HepG2 (cell line): ENCODE data around the gene TSC22D3. TPM values are rescaled to one million over a fixed set of nuclear protein-coding genes. Genes with fewer than 3 reads are reported as not detected.

ENCODE experiments used
- AFF4 ChIP-seq: sonication (generic); formaldehyde crosslinking; IDR thresholded peaks from 2 replicates; pipeline ENCODE4 v1.4.0; 2020; ENCODE audit warnings: missing genetic modification reagents
- ATF7-NPFF ChIP-seq: sonication (generic); formaldehyde crosslinking; IDR thresholded peaks from 2 replicates; pipeline ENCODE4 v1.8.1; 2023; ENCODE audit warnings: mild to moderate bottlenecking, low read depth, missing genetic modification reagents, moderate library complexity
- DR1 ChIP-seq: sonication (generic); formaldehyde crosslinking; IDR thresholded peaks from 2 replicates; pipeline ENCODE4 v1.8.0; 2021; ENCODE audit warnings: mild to moderate bottlenecking, missing genetic modification reagents, inconsistent platforms
- ERF ChIP-seq: IDR thresholded peaks from 2 replicates; pipeline ENCODE4 v1.6.1; 2018; ENCODE audit warnings: missing biosample characterization, missing genetic modification reagents
- FOXA1 ChIP-seq, 2 experiments: fragments of 450-650 bp in 1 of 2; sonication (generic) in 1 of 2; formaldehyde crosslinking in 1 of 2; IDR thresholded peaks; 2 replicates each; pipeline versions ENCODE4 v1.4.0 to v1.6.1; 2016 to 2020; ENCODE audit warnings: missing genetic modification reagents in 1 of 2
- MTERF4 ChIP-seq: sonication (generic); formaldehyde crosslinking; IDR thresholded peaks from 2 replicates; pipeline ENCODE4 v1.8.0; 2023; ENCODE audit warnings: mild to moderate bottlenecking, missing genetic modification reagents
- MXI1 ChIP-seq: IDR thresholded peaks from 3 replicates; pipeline ENCODE4 v1.6.1; 2012; ENCODE audit warnings: low read depth, low read length, inconsistent platforms, borderline replicate concordance
- NFE2L1 ChIP-seq: sonication (generic); formaldehyde crosslinking; IDR thresholded peaks from 2 replicates; pipeline ENCODE4 v1.4.0; 2020; ENCODE audit warnings: missing genetic modification reagents, mild to moderate bottlenecking, borderline replicate concordance
- REPIN1 ChIP-seq: sonication (generic); formaldehyde crosslinking; IDR thresholded peaks from 2 replicates; pipeline ENCODE4 v1.8.0; 2022; ENCODE audit warnings: missing genetic modification reagents, low read depth, mild to moderate bottlenecking, borderline replicate concordance
- ZFP1 ChIP-seq: IDR thresholded peaks from 2 replicates; pipeline ENCODE4 v1.6.1; 2016
- ZNF276 ChIP-seq: sonication (generic); formaldehyde crosslinking; IDR thresholded peaks from 2 replicates; pipeline ENCODE4 v1.4.0; 2020; ENCODE audit warnings: mild to moderate bottlenecking, low read depth, missing genetic modification reagents
- ZNF660 ChIP-seq: sonication (generic); formaldehyde crosslinking; IDR thresholded peaks from 2 replicates; pipeline ENCODE4 v1.5.1; 2020; ENCODE audit warnings: mild to moderate bottlenecking, low read depth, missing genetic modification reagents, borderline replicate concordance
- ZNF83 ChIP-seq: sonication (generic); formaldehyde crosslinking; IDR thresholded peaks from 2 replicates; pipeline ENCODE4 v1.4.0; 2020; ENCODE audit warnings: missing genetic modification reagents, mild to moderate bottlenecking, borderline replicate concordance
- polyA plus RNA-seq, 8 experiments: library from polyadenylated mRNA; depleted of rRNA in 3 of 8; stranded (reverse) in 7 of 8; unstranded in 1 of 8; fragments of >200 nt; fragmentation: Illumina TruSeq in 4 of 8; extraction: Trizol in 4 of 8; gene quantifications; 2 replicates each; pipeline versions ENCODE4 v1.2.1 to v1.2.3, GENCODE V29; 2011 to 2016; ENCODE audit warnings: low read depth in 4 of 8, missing spikeins in 1 of 8, mixed read lengths in 1 of 8; ENCODE audit not compliant: insufficient read depth in 1 of 8
- total RNA-seq, 5 experiments: library from RNA; depleted of rRNA; stranded (reverse); fragments of >200 nt; fragmentation: Illumina TruSeq; extraction: Trizol; gene quantifications; 2 replicates each; pipeline ENCODE4 v1.2.3, GENCODE V29; 2016; ENCODE audit warnings: low read depth in 1 of 5

Gene TSC22D3
- total and polyA plus RNA-seq, 2 of the 13 experiments (the other 11 are each of a cell fraction or from before 2014, with no cell fraction given), result 0.82 to 1.5 TPM

GRCh38 chrX:107766470-107767150 lies 9.0 kb downstream of the TSC22D3 start (continued):
- TF ChIP-seq ZNF660 (CRISPR knock-in tag), result no peak
- no peak for TF ChIP-seq FOXA1 (IDR thresholded peaks at IDR 0.05)
- TF ChIP-seq FOXA1 (CRISPR knock-in tag; IDR thresholded peaks at IDR 0.05), result no peak
- no peak for TF ChIP-seq ZNF83 (CRISPR knock-in tag)
- TF ChIP-seq DR1, result no peak
- no peak for TF ChIP-seq ZNF276 (CRISPR knock-in tag)
- no peak for TF ChIP-seq ERF (CRISPR knock-in tag)
- TF ChIP-seq AFF4 (CRISPR knock-in tag), result no peak
- no peak for TF ChIP-seq REPIN1 (CRISPR knock-in tag)
- TF ChIP-seq ATF7-NPFF (CRISPR knock-in tag), result no peak
- no peak for TF ChIP-seq ZFP1 (CRISPR knock-in tag)
- TF ChIP-seq NFE2L1 (CRISPR knock-in tag), result no peak
- TF ChIP-seq MTERF4, result no peak
- TF ChIP-seq MXI1, result no peak
